Left ventricle myocardium inferior (tissue), 1 donor: ENCODE results near the gene TCERG1L. TPM values are rescaled to one million over a fixed set of nuclear protein-coding genes. Genes with fewer than 3 reads are reported as not detected.

Experiments
- DNase-seq: peaks from one replicate; pipeline ENCODE4 v3.0.0-alpha.2; 2020
- H3K27ac ChIP-seq: fragments of 200-600 bp; replicated peaks from 2 replicates; pipeline ENCODE4 v1.8.0; 2021
- H3K27me3 ChIP-seq: fragments of 200-600 bp; 2 replicates; pipeline ENCODE4 v1.8.0; 2021; ENCODE audit warnings: low read depth
- H3K36me3 ChIP-seq: fragments of 200-600 bp; 2 replicates; pipeline ENCODE4 v1.8.0; 2021
- H3K4me1 ChIP-seq: fragments of 200-600 bp; 2 replicates; pipeline ENCODE4 v1.8.0; 2021
- H3K4me3 ChIP-seq: fragments of 200-600 bp; 2 replicates; pipeline ENCODE4 v1.8.0; 2021; ENCODE audit warnings: mild to moderate bottlenecking, moderate library complexity
- H3K9me3 ChIP-seq: fragments of 200-600 bp; replicated peaks from 2 replicates; pipeline ENCODE4 v1.8.0; 2021
- CTCF ChIP-seq: fragments of 200-600 bp; IDR thresholded peaks from 2 replicates; pipeline ENCODE4 v1.8.0; 2021; ENCODE audit warnings: antibody characterized with exemption, mild to moderate bottlenecking, borderline replicate concordance
- intact Hi-C: fragments of 100-400 bp; cut with micrococcal nuclease; formaldehyde crosslinking; loops from one replicate; pipeline ENCODE4 v1.11.0; 2022
- total RNA-seq: library from RNA; stranded (reverse); fragmentation: NEBNext Ultra II Directional; extraction: Animal tissue kit (Norgen Biotek cat#: 25700); gene quantifications from one replicate; pipeline ENCODE4 v1.2.1, GENCODE V29; 2021
- donor health status: DM: no; HTN: yes; CAD: no; lungs with severe emphysema.

The TCERG1L gene
- total RNA-seq, 1 donor from 2014 or later: not detected

DNA sequence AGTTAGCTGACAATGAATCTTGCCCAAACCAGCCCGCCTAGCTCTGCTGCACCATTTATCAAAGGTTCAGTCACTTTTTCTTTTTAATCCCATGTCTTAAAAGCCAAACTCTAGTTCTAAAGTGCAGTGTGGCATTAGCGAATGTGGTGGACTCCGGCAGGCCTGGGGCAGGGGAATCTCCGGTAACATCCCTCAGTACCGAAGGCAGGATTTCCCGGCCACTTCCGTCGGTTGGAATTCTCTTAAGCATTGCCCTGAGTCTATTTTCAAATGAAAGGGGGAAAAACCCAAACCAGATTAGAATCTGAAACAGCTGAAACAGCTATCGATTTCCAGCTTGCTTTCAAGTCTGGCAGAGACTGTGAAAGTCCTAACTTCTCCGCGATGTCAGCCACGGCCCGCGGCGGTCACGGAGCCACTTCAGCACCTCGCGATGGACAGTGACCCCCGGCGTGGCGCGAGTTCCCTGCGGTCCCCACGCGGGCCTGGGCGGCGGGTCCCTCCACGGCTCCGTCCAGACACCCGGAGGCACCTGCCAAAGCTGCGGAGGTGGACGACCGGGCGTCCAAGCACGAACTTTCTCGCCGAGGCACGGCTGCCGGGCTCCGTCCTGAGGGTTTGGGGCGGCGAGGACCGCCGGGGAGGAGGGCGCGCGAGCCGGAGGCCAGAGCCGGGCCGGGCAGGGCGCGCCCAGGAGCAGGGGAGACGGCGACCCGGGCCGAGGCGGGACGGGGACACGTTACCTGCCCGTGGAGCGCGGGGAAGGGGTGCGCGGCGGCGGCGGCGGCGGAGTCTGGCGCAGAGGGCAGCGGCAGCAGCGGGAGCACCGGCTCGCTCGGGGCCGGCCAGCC, 745 bp downstream of the TCERG1L start:
- no peak for DNase-seq

GRCh38 chr10:131310142-131310541, 1.4 kb downstream of the TCERG1L start:
- intact Hi-C loops: no loop called here
- H3K27me3 ChIP-seq: peaks cover 99% of the 10 kb centered on the region
- no peak for DNase-seq

More for the DNA sequence above, 745 bp downstream of the TCERG1L start:
- Histone ChIP-seq H3K36me3 (no peaks in the 10 kb centered on the region), H3K4me1 (peaks cover 14% of the 10 kb centered on the region), H3K9me3 (no peaks in the 10 kb centered on the region), H3K4me3 (peak overlapping the region; percentile 14), H3K27ac (no peak overlapping the region), H3K27me3 (peaks cover 99% of the 10 kb centered on the region)
- TF ChIP-seq CTCF: no peak
- intact Hi-C loops: no loop called here

GRCh38 chr10:131300508-131300907, 11.0 kb downstream of the TCERG1L start:
- intact Hi-C loops: no loop called here
- DNase-seq: no peak
- Histone ChIP-seq H3K4me3 (no peak overlapping the region), H3K9me3 (peaks cover 36% of the 10 kb centered on the region), H3K27me3 (peaks cover 44% of the 10 kb centered on the region), H3K27ac (no peak overlapping the region), H3K36me3 (no peaks in the 10 kb centered on the region), H3K4me1 (no peaks in the 10 kb centered on the region)
- no peak for TF ChIP-seq CTCF

More at GRCh38 chr10:131310142-131310541, 1.4 kb downstream of the TCERG1L start:
- peak; percentile 14 for TF ChIP-seq CTCF
- no peak overlapping the region for H3K4me3 ChIP-seq
- no peaks in the 10 kb centered on the region for H3K36me3 ChIP-seq
- peaks cover 14% of the 10 kb centered on the region for H3K4me1 ChIP-seq
- H3K9me3 ChIP-seq: no peaks in the 10 kb centered on the region
- H3K27ac ChIP-seq: no peak overlapping the region

GRCh38 chr10:131290781-131291180, 20.7 kb downstream of the TCERG1L start:
- H3K4me1 ChIP-seq: no peaks in the 10 kb centered on the region
- intact Hi-C loops: no loop called here
- H3K4me3 ChIP-seq: no peak overlapping the region
- no peak for DNase-seq
- H3K27me3 ChIP-seq: no peaks in the 10 kb centered on the region
- no peaks in the 10 kb centered on the region for H3K36me3 ChIP-seq
- no peak overlapping the region for H3K27ac ChIP-seq
- H3K9me3 ChIP-seq: no peaks in the 10 kb centered on the region
- TF ChIP-seq CTCF: no peak

GRCh38 chr10:131288648-131289047, 22.9 kb downstream of the TCERG1L start:
- no peaks in the 10 kb centered on the region for H3K27me3 ChIP-seq
- H3K27ac ChIP-seq: no peak overlapping the region
- DNase-seq: no peak
- no peak overlapping the region for H3K4me3 ChIP-seq
- no peak for TF ChIP-seq CTCF
- H3K9me3 ChIP-seq: peaks cover 13% of the 10 kb centered on the region
- H3K36me3 ChIP-seq: no peaks in the 10 kb centered on the region
- H3K4me1 ChIP-seq: no peaks in the 10 kb centered on the region
- intact Hi-C loops: no loop called here
